HCT116 (cell line): ENCODE data around the gene MAN1A1.

Experiments
- ATF3 ChIP-seq: IDR thresholded peaks from 2 replicates; pipeline ENCODE4 v1.6.1; 2012
- CBX3 ChIP-seq: IDR thresholded peaks from 2 replicates; pipeline ENCODE4 v1.6.1; 2012; ENCODE audit warnings: low read depth
- CTCF ChIP-seq, 3 experiments: fragments of 200-600 bp in 1 of 3; sonication (generic) in 1 of 3; IDR thresholded peaks in 2 of 3; conservative IDR thresholded peaks in 1 of 3; 2 replicates each; pipeline ENCODE4 v1.5.1; 2012 to 2017; ENCODE audit warnings: low read depth in 2 of 3, low read length in 2 of 3, antibody characterized with exemption in 1 of 3, borderline replicate concordance in 1 of 3, control low read depth in 1 of 3, mild to moderate bottlenecking in 1 of 3, mixed read lengths in 1 of 3, mixed run types in 1 of 3, moderate library complexity in 1 of 3; ENCODE audit not compliant: insufficient read depth in 1 of 3
- EZH2 ChIP-seq: fragments of 200-600 bp; sonication (generic); IDR thresholded peaks from 2 replicates; pipeline ENCODE4 v1.6.1; 2017; ENCODE audit warnings: antibody characterized with exemption, mixed run types
- JUND ChIP-seq: IDR thresholded peaks from 2 replicates; pipeline ENCODE4 v1.6.1; 2012
- POLR2A ChIP-seq: IDR thresholded peaks from 2 replicates; pipeline ENCODE4 v1.7.0; 2011; ENCODE audit warnings: borderline replicate concordance; ENCODE audit not compliant: insufficient read depth, insufficient read length; ENCODE audit errors: extremely low read depth
- POLR2AphosphoS5 ChIP-seq: IDR thresholded peaks from 2 replicates; pipeline ENCODE4 v1.6.1; 2011; ENCODE audit warnings: mild to moderate bottlenecking, low read depth, low read length, moderate library complexity
- RAD21 ChIP-seq: IDR thresholded peaks from 2 replicates; pipeline ENCODE4 v1.6.1; 2012; ENCODE audit warnings: low read depth, mild to moderate bottlenecking
- SP1 ChIP-seq: IDR thresholded peaks from 2 replicates; pipeline ENCODE4 v1.6.1; 2012; ENCODE audit warnings: low read depth
- YY1 ChIP-seq: IDR thresholded peaks from 2 replicates; pipeline ENCODE4 v1.6.1; 2011; ENCODE audit warnings: low read length, low read depth, moderate library complexity, mild to moderate bottlenecking; ENCODE audit not compliant: insufficient replicate concordance; ENCODE audit errors: extremely low read depth

- TF ChIP-seq JUND (no peak), POLR2A (no peak), POLR2AphosphoS5 (no peak), CTCF (IDR thresholded peaks at IDR 0.05 in 2 of 3, conservative IDR thresholded peaks at IDR 0.05 in 1 of 3; ENCODE audit: borderline replicate concordance in 1 of 3, insufficient read depth in 1 of 3, low read depth in 2 of 3, low read length in 2 of 3) (no peak), SP1 (no peak), EZH2 (no peak), ATF3 (no peak), RAD21 (no peak), CBX3 (no peak), YY1 (no peak)
These were observed 177.5 kb downstream of the MAN1A1 start for GRCh38 chr6:119171864-119172588.
